Activated CD8-positive, alpha-beta T cell treated with anti-CD3 and anti-CD28 coated beads for 36 hours (primary cell): ENCODE results near the gene EXOC4. TPM values are rescaled to one million over a fixed set of nuclear protein-coding genes. Genes with fewer than 3 reads are reported as not detected.
"Not testable (repeated sequence)": the region's sequence is repeated elsewhere in the genome, so short reads cannot be mapped to it uniquely, and the experiment has no call there.

Experiments used
- ATAC-seq: fragments of 200-7000 bp; cut with Tn5 transposase; one replicate; pipeline ENCODE4 v1.10.0; 2021; ENCODE audit warnings: mild to moderate bottlenecking, moderate library complexity
- CTCF ChIA-PET: fragments of 350-600 bp; sonication (Branson Sonifier 250); formaldehyde crosslinking; loops from one replicate; lab custom pipeline; 2021; ENCODE audit warnings: antibody characterized with exemption; lab: Charles Lee
- POLR2A ChIA-PET: fragments of 350-600 bp; sonication (Branson Sonifier 250); formaldehyde crosslinking; loops from one replicate; lab custom pipeline; 2021; ENCODE audit warnings: antibody characterized with exemption; lab: Charles Lee
- DNase-seq: peaks from one replicate; pipeline ENCODE4 v3.0.0-alpha.2; 2020
- H3K27ac Mint-ChIP-seq: one replicate; pipeline ENCODE4 v1.8.0; 2021; ENCODE audit warnings: mild to moderate bottlenecking, mixed read lengths
- H3K27me3 Mint-ChIP-seq: one replicate; pipeline ENCODE4 v1.8.0; 2021; ENCODE audit warnings: mixed read lengths
- H3K36me3 Mint-ChIP-seq: one replicate; pipeline ENCODE4 v1.8.0; 2021; ENCODE audit warnings: low read depth, mixed read lengths
- H3K4me1 Mint-ChIP-seq: one replicate; pipeline ENCODE4 v1.8.0; 2021; ENCODE audit warnings: low read depth, mixed read lengths
- H3K4me3 Mint-ChIP-seq: one replicate; pipeline ENCODE4 v1.8.0; 2021; ENCODE audit warnings: mild to moderate bottlenecking, moderate library complexity, mixed read lengths
- H3K9me3 Mint-ChIP-seq: one replicate; pipeline ENCODE4 v1.8.0; 2021; ENCODE audit warnings: mixed read lengths
- CTCF ChIP-seq: fragments of 200-600 bp; IDR thresholded peaks from one replicate; pipeline ENCODE4 v1.8.0; 2022; ENCODE audit warnings: antibody characterized with exemption, mild to moderate bottlenecking
- intact Hi-C: fragments of 100-400 bp; cut with micrococcal nuclease; formaldehyde crosslinking; loops from one replicate; pipeline ENCODE4 v1.10.0; 2022
- total RNA-seq, 2 experiments: library from RNA; stranded (reverse); gene quantifications; one replicate each; pipeline ENCODE4 v1.2.3, GENCODE V29; 2021

Gene EXOC4
- total RNA-seq, 2 experiments from 2014 or later, result 54.1 to 61.7 TPM

DNA sequence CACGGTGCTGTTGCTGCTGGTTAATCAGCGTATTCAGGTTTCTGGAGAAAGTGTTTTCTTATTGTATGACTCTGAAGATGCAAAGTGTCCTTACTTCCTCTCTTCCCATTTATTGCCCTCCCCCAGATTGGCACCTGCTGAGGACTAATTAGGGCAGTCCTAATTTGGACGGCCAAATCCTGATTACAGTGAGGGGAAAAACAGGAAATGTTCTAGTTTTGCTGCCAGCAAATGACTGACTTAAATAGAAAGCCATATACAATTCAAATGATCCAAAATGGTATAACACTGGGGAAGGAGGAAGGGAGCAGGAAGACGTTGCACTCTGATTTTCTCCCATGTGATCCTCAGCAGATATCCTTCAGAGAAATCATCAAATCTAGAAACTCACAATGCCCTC, 651.9 kb downstream of the EXOC4 start:
- POLR2A ChIA-PET, result no interaction called here
- peaks cover 20% of the 10 kb centered on the region for H3K36me3 Mint-ChIP-seq
- no peak overlapping the region for H3K27ac Mint-ChIP-seq
- H3K27me3 Mint-ChIP-seq, result no peaks in the 10 kb centered on the region
- no peak for TF ChIP-seq CTCF
- no peak overlapping the region for H3K4me3 Mint-ChIP-seq
- CTCF ChIA-PET, result no interaction called here
- ATAC-seq, result no peak
- no peaks in the 10 kb centered on the region for H3K4me1 Mint-ChIP-seq
- intact Hi-C loops, result no loop called here
- no peak for DNase-seq
- no peaks in the 10 kb centered on the region for H3K9me3 Mint-ChIP-seq

GRCh38 chr7:133906553-133906952, 653.7 kb downstream of the EXOC4 start:
- H3K9me3 Mint-ChIP-seq, H3K4me1 Mint-ChIP-seq, H3K27ac Mint-ChIP-seq, H3K4me3 Mint-ChIP-seq, DNase-seq, POLR2A ChIA-PET, intact Hi-C loops, H3K27me3 Mint-ChIP-seq, CTCF ChIA-PET, ATAC-seq: not testable (repeated sequence)
- H3K36me3 Mint-ChIP-seq, result peaks cover 24% of the 10 kb centered on the region

DNA sequence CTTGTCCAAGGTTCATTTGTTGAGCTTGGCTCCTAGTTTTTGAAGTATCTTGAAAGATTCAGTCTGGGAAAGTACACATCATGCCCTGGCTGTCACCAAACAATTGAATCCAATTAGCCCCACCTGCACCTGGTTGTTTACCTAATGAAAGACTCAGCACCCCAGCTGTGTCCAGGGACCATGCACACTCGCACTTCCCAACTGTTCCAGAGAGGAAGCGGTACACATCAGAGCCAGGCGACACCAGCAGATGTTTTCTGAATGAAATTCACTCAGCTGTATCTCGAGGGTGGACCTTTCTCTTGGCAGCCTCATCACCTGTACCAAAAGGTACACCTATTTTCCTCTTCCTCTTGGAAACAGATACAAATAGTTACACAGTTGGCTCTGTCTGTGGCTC, 657.9 kb downstream of the EXOC4 start:
- DNase-seq (no peak), ATAC-seq (no peak)
- intact Hi-C loops, result no loop called here
- no peak overlapping the region for H3K27ac Mint-ChIP-seq
- no peaks in the 10 kb centered on the region for H3K27me3 Mint-ChIP-seq
- no peak overlapping the region for H3K4me3 Mint-ChIP-seq
- H3K36me3 Mint-ChIP-seq, result peaks cover 14% of the 10 kb centered on the region
- no peaks in the 10 kb centered on the region for H3K9me3 Mint-ChIP-seq
- ChIA-PET CTCF (no interaction called here), POLR2A (no interaction called here)
- TF ChIP-seq CTCF, result no peak
- H3K4me1 Mint-ChIP-seq, result no peaks in the 10 kb centered on the region

- DNase-seq (no peak), ATAC-seq (no peak)
- no peak for TF ChIP-seq CTCF
- ChIA-PET POLR2A (no interaction called here), CTCF (no interaction called here)
- Mint-ChIP-seq H3K9me3 (no peaks in the 10 kb centered on the region), H3K4me1 (no peaks in the 10 kb centered on the region), H3K4me3 (no peak overlapping the region), H3K36me3 (peaks cover 12% of the 10 kb centered on the region), H3K27ac (no peak overlapping the region), H3K27me3 (no peaks in the 10 kb centered on the region)
- intact Hi-C loops, result no loop called here
Measured at GRCh38 chr7:133911724-133912123, 658.8 kb downstream of the EXOC4 start.

GRCh38 chr7:133912916-133913697, 660.2 kb downstream of the EXOC4 start:
- POLR2A ChIA-PET, result no interaction called here
- intact Hi-C loops, result no loop called here
- Mint-ChIP-seq H3K4me3 (no peak overlapping the region), H3K9me3 (no peaks in the 10 kb centered on the region), H3K36me3 (peaks cover 21% of the 10 kb centered on the region), H3K27ac (no peak overlapping the region), H3K27me3 (no peaks in the 10 kb centered on the region), H3K4me1 (no peaks in the 10 kb centered on the region)
- TF ChIP-seq CTCF, result no peak
- peak; percentile 45 for ATAC-seq
- no peak for DNase-seq
- CTCF ChIA-PET, result no interaction called here
